GM12874 (cell line): Measurements from ENCODE around the gene CLDN3.

Source experiments
- CTCF ChIP-seq: IDR thresholded peaks from 2 replicates; pipeline ENCODE4 v1.5.1; 2011; ENCODE audit warnings: low read depth, mild to moderate bottlenecking, control low read depth, low read length, moderate library complexity; ENCODE audit not compliant: insufficient read depth

The CLDN3 gene

GRCh38 chr7:73761854-73762658, 8.0 kb downstream of the CLDN3 start:
- TF ChIP-seq CTCF, result no peak

- TF ChIP-seq CTCF, result no peak
Observed at GRCh38 chr7:73758581-73759138, 11.4 kb downstream of the CLDN3 start.

GRCh38 chr7:73749931-73750776, 19.9 kb downstream of the CLDN3 start:
- TF ChIP-seq CTCF, result no peak

GRCh38 chr7:73746378-73746777, 23.7 kb downstream of the CLDN3 start:
- no peak for TF ChIP-seq CTCF

GRCh38 chr7:73742753-73743641, 27.1 kb downstream of the CLDN3 start:
- no peak for TF ChIP-seq CTCF

GRCh38 chr7:73742338-73742752, 27.7 kb downstream of the CLDN3 start:
- no peak for TF ChIP-seq CTCF
